Ascending aorta (tissue), 2 donors: ENCODE measurements around the gene ZBTB22. TPM values are rescaled to one million over a fixed set of nuclear protein-coding genes. Genes with fewer than 3 reads are reported as not detected.
A peak's percentile ranks its signal among the peaks of the same experiment; 100 is the strongest.

ENCODE experiments used
- DNase-seq, 2 donors: peaks; one replicate each; pipeline ENCODE4 v3.0.0-alpha.2; 2019; ENCODE audit warnings: low spot score in 2 of 2
- H3K27ac ChIP-seq, 2 donors: fragments of 200-600 bp; sonication (generic); one replicate each; pipeline ENCODE4 v1.5.1; 2016 to 2017; ENCODE audit warnings: mild to moderate bottlenecking in 1 of 2
- H3K27me3 ChIP-seq: fragments of 200-600 bp; sonication (generic); one replicate; pipeline ENCODE4 v1.5.1; 2017
- H3K36me3 ChIP-seq, 2 donors: fragments of 200-600 bp; sonication (generic); one replicate each; pipeline ENCODE4 v1.5.1; 2016
- H3K4me1 ChIP-seq, 2 donors: fragments of 200-600 bp; sonication (generic); one replicate each; pipeline ENCODE4 v1.5.1; 2016 to 2017; ENCODE audit warnings: mild to moderate bottlenecking in 1 of 2
- H3K4me3 ChIP-seq, 2 donors: fragments of 200-600 bp; sonication (generic); one replicate each; pipeline ENCODE4 v1.5.1; 2016 to 2017; ENCODE audit warnings: mild to moderate bottlenecking in 1 of 2
- H3K9me3 ChIP-seq, 2 donors: fragments of 200-600 bp; sonication (generic); one replicate each; pipeline ENCODE4 v1.5.1; 2016
- intact Hi-C: fragments of 100-400 bp; cut with DNase I; formaldehyde crosslinking; loops from one replicate; pipeline ENCODE4 v1.15.1; 2023
- total RNA-seq: library from RNA; depleted of rRNA; stranded (reverse); fragments of >200 nt; gene quantifications from one replicate; pipeline ENCODE4 v1.1.0, GENCODE V29; 2016
- TF ChIP-seq, protein P1 (sequence below), 3 experiments: fragments of 200-600 bp in 2 of 3; fragments of 450-650 bp in 1 of 3; sonication (generic) in 2 of 3; IDR thresholded peaks; one replicate each; pipeline ENCODE4 v1.5.1; 2016 to 2019; ENCODE audit warnings: antibody characterized with exemption in 3 of 3, mild to moderate bottlenecking in 1 of 3, moderate library complexity in 1 of 3

The ZBTB22 gene
- total RNA-seq, 1 donor from 2014 or later, result 35.5 TPM

DNA sequence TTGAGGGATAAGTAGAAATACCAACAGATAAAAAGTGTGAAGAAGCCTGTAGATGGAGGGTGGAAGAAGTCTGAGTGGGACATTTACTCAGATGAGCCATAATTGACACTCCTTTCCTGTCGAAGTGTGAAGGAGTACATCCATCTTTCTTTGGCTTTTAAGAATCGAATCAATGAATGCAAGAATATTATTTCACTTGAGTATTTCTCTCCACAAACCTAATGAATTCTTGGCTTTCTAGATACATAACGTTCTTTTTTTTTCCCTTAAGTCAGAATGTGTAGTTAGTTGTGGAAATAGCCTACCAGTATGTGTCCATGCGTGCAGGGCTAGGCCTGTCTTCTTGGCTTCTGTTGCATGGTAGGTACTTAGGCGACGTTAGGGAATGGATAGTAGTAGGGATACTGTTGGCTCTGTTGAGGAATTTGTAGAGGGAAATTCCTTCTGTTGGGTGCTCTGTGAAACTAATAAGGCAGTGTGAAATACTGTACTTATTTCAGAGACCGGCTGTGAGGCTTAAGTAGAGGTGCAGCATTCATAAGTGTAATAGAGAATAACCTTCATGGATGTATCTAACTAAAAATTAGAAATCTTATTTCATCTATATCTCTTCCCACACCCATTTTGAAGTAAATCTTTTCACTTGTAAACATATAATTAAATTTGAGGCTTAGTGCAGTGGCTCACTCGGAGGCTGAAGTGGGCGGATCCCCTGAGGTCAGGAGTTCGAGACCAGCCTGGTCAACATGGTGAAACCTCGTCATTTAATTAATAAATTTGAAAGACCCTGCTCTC, 44.2 kb downstream of the ZBTB22 start:
- Histone ChIP-seq H3K27ac (peak overlapping the region in 1 of 2 donors; percentile 91), H3K27me3 (no peaks in the 10 kb centered on the region), H3K36me3 (peaks cover 22 to 44% of the 10 kb centered on the region in 2 donors), H3K4me1 (peaks cover 9 to 46% of the 10 kb centered on the region in 2 donors), H3K4me3 (peak overlapping the region in 1 of 2 donors; percentile 71), H3K9me3 (no peaks in the 10 kb centered on the region)
- intact Hi-C loops, result loop anchor here (2.0 to 5.0 kb wide), 3 partner anchors 117 to 1371 kb away; partner anchors contain the start of genes CUTA, KIFC1 and ZBTB12
- TF ChIP-seq, protein P1, sequence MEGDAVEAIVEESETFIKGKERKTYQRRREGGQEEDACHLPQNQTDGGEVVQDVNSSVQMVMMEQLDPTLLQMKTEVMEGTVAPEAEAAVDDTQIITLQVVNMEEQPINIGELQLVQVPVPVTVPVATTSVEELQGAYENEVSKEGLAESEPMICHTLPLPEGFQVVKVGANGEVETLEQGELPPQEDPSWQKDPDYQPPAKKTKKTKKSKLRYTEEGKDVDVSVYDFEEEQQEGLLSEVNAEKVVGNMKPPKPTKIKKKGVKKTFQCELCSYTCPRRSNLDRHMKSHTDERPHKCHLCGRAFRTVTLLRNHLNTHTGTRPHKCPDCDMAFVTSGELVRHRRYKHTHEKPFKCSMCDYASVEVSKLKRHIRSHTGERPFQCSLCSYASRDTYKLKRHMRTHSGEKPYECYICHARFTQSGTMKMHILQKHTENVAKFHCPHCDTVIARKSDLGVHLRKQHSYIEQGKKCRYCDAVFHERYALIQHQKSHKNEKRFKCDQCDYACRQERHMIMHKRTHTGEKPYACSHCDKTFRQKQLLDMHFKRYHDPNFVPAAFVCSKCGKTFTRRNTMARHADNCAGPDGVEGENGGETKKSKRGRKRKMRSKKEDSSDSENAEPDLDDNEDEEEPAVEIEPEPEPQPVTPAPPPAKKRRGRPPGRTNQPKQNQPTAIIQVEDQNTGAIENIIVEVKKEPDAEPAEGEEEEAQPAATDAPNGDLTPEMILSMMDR (IDR thresholded peaks at IDR 0.05), result no peak
- no peak for DNase-seq

DNA sequence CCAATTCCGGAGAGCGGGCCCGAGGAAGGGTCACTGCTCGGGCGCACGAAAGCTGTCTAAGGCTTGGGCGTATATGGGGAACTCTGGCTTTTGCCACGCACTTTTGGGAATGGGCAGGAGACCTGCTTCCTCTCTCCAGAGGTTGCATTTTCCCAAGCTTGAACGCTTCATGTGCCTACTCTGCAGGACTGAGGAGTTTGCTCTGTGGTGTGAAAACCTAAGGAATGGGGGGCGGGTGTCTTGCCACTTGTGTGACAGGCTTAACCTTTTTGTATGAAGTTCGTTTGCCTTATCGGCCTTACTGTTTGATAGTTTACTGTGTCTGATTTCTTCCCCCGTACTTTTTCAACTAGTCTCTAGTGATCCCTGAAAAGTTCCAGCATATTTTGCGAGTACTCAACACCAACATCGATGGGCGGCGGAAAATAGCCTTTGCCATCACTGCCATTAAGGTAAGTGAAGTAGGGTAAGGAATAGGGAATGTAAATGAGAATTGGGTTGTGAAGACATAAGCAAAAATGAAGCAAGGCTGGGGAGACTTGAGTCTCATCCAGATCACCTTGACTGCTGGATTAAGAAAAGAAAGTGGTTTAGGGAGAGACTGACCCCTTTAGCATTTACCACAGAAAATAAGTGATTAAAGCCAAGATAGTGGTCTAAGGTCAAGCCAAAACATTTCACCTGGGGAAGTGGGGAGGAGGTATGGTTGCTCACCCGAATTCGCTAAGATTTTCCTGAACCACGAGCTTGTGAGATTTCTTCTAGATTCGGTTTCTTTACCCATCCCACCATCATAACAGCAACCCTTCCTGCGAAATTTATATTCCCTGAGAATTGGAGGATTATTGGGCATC, 45.0 kb downstream of the ZBTB22 start:
- H3K9me3 ChIP-seq, result no peaks in the 10 kb centered on the region
- H3K36me3 ChIP-seq, result peaks cover 30 to 51% of the 10 kb centered on the region in 2 donors
- peak overlapping the region; percentile 71 to 94 for H3K4me3 ChIP-seq
- no peaks in the 10 kb centered on the region for H3K27me3 ChIP-seq
- H3K27ac ChIP-seq, result peak overlapping the region; percentile 91 to 96
- TF ChIP-seq, protein P1 (IDR thresholded peaks at IDR 0.05), result no peak
- DNase-seq, result no peak
- peaks cover 9 to 43% of the 10 kb centered on the region in 2 donors for H3K4me1 ChIP-seq
- intact Hi-C loops, result loop anchor here (2.0 to 5.0 kb wide), 3 partner anchors 118 to 1370 kb away; partner anchors contain the start of genes CUTA, KIFC1 and ZBTB12

DNA sequence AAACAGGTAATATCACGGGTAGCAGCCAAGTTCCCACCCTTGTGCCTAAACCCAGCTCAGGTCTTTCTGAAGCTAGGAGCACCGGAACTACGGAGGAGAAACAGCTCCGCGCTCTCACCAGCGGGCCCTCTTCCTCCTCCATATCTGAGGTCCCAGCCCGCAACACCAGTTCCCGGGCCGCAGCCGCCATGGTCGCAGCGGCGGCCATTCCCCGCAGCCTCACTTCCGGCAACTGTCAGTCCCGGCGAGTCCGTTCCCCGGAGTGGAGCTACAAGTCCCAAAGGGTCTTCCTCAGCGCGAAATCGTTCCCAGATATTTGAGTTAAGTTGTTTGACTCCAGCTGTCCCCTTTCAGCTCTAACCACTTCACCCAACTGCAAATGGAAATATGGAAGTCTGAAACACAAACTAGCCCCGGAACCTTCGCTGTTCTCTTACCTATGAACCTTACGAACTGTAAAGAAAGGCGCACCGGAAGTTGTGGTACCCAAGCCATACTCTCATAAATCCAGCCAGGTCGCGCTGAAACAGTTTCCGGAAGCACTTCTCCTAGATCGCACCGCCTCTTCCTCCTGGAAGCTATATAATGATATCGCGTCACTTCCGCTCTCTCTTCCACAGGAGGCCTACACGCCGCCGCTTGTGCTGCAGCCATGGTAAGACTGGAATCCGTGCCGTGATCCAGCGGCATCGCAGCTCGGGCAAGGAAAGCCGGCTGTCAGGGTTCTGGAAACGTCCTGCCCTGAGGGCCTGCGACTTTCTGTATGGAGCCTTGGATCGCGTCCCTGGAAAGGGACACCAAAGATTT, 45.9 kb downstream of the ZBTB22 start, which contains the start of the genes RPS18 and VPS52:
Gene RPS18 (plus strand): TSS at position 608 of the 807 bp plus-strand sequence. CDS start 45 bp downstream, at position 653.
Gene VPS52 (minus strand): TSS at position 409 of the 807 bp plus-strand sequence. CDS start 201 bp downstream, at position 208.
- TF ChIP-seq, protein P1 (IDR thresholded peaks at IDR 0.05), result no peak
- peak within 1 kb of the TSS; percentile 71 to 94 for H3K4me3 ChIP-seq
- H3K27me3 ChIP-seq, result no peaks in the 10 kb centered on the region
- H3K4me1 ChIP-seq, result peaks cover 9 to 42% of the 10 kb centered on the region in 2 donors
- H3K9me3 ChIP-seq, result no peaks in the 10 kb centered on the region
- H3K27ac ChIP-seq, result peak within 1 kb of the TSS; percentile 91 to 96
- H3K36me3 ChIP-seq, result peaks cover 38 to 60% of the 10 kb centered on the region in 2 donors
- DNase-seq, result peak; percentile 81 to 98
- intact Hi-C loops, result loop anchor here (1.0 to 5.0 kb wide), 5 partner anchors 18 to 1369 kb away; partner anchors contain the start of genes CUTA, KIFC1, PFDN6 and WDR46

DNA sequence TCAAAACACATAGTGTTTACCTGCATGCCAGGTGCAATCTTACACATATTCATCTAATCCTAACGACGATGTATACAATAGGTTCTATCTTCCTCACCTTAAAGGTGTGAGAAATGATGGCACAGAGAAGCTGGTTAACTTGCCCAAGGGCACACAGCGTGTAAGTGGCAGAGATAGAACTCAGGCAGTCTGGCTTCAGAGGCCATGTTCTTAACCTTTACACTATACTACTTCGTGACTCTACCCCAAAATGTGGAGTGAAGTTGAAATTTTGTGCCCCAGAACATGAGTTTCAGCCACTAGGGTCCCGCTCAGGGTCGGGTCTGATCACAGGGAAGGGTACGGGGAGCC, 46.5 kb downstream of the ZBTB22 start:
- intact Hi-C loops, result loop anchor here (1.0 to 5.0 kb wide), 4 partner anchors 18 to 1369 kb away; partner anchors contain the start of genes CUTA, PFDN6, WDR46 and ZBTB12
- no peak for DNase-seq
- Histone ChIP-seq H3K4me3 (peak overlapping the region; percentile 71 to 94), H3K9me3 (no peaks in the 10 kb centered on the region), H3K27me3 (no peaks in the 10 kb centered on the region), H3K4me1 (peaks cover 3 to 36% of the 10 kb centered on the region in 2 donors), H3K36me3 (peaks cover 43 to 63% of the 10 kb centered on the region in 2 donors), H3K27ac (peak overlapping the region; percentile 91 to 96)
- TF ChIP-seq, protein P1 (IDR thresholded peaks at IDR 0.05), result no peak

Other genes with a start within 250 kb of the ZBTB22 start
- gene HLA-DPA1, start 244.1 kb downstream of the ZBTB22 start, total RNA-seq, result 285 TPM
- gene HLA-DPB1, start 241.8 kb downstream of the ZBTB22 start, total RNA-seq, result 72.7 TPM
- 0.11 TPM for gene COL11A2, start 125.3 kb downstream of the ZBTB22 start, total RNA-seq
- gene RXRB, start 117.1 kb downstream of the ZBTB22 start, total RNA-seq, result 21.6 TPM
- gene SLC39A7, start 116.9 kb downstream of the ZBTB22 start, total RNA-seq, result 59.7 TPM
- not detected for gene HSD17B8, start 113.1 kb downstream of the ZBTB22 start, total RNA-seq
- gene RING1, start 109.2 kb downstream of the ZBTB22 start, total RNA-seq, result 28.5 TPM
- gene VPS52, start 45.9 kb downstream of the ZBTB22 start, total RNA-seq, result 50.1 TPM
- 1,863 TPM for gene RPS18, start 45.7 kb downstream of the ZBTB22 start, total RNA-seq
- 15.9 TPM for gene B3GALT4, start 40.6 kb downstream of the ZBTB22 start, total RNA-seq
- gene WDR46, start 28.5 kb downstream of the ZBTB22 start, total RNA-seq, result 70.6 TPM
- gene PFDN6, start 28.1 kb downstream of the ZBTB22 start, total RNA-seq, result 11.3 TPM
- 63.9 TPM for gene RGL2, start 18.8 kb downstream of the ZBTB22 start, total RNA-seq
- 185 TPM for gene TAPBP, start 3.7 kb downstream of the ZBTB22 start, total RNA-seq
- gene DAXX, start 5.2 kb upstream of the ZBTB22 start, total RNA-seq, result 44.8 TPM
- not detected for gene KIFC1, start 74.1 kb upstream of the ZBTB22 start, total RNA-seq
- 30.5 TPM for gene PHF1, start 93.3 kb upstream of the ZBTB22 start, total RNA-seq
- 77.2 TPM for gene CUTA, start 100.4 kb upstream of the ZBTB22 start, total RNA-seq
- gene SYNGAP1, start 102.3 kb upstream of the ZBTB22 start, total RNA-seq, result 33.7 TPM
- gene ZBTB9, start 136.8 kb upstream of the ZBTB22 start, total RNA-seq, result 45.8 TPM